Body of pancreas (tissue), 4 donors: ENCODE measurements around the gene IGSF21. TPM values are rescaled to one million over a fixed set of nuclear protein-coding genes. Genes with fewer than 3 reads are reported as not detected.

Experiments used
- ATAC-seq: fragments of 150-250 bp; one replicate; pipeline ENCODE4 v1.9.1; 2016
- DNase-seq, 4 donors: peaks; one replicate each; pipeline ENCODE4 v3.0.0-alpha.2; 2019
- H3K27ac ChIP-seq, 4 donors: fragments of 200-600 bp; sonication (generic); 1 replicate in 3 of 4; 2 replicates in 1 of 4; pipeline versions ENCODE4 v1.5.1 to v1.6.1; 2016 to 2019; ENCODE audit warnings: mild to moderate bottlenecking in 1 of 4, mixed read lengths in 1 of 4, moderate library complexity in 1 of 4
- H3K27me3 ChIP-seq, 2 donors: fragments of 200-600 bp; sonication (generic); one replicate each; pipeline ENCODE4 v1.6.0; 2016; ENCODE audit warnings: mild to moderate bottlenecking in 1 of 2
- H3K36me3 ChIP-seq, 2 donors: fragments of 200-600 bp; sonication (generic); replicated peaks in 1 of 2; 2 replicates each; pipeline ENCODE4 v1.5.1; 2016; ENCODE audit warnings: low read depth in 2 of 2; ENCODE audit not compliant: insufficient read depth in 1 of 2
- H3K4me1 ChIP-seq: fragments of 200-600 bp; sonication (generic); one replicate; pipeline ENCODE4 v1.6.0; 2016
- H3K4me3 ChIP-seq, 2 donors: fragments of 200-600 bp; sonication (generic); 1 replicate in 1 of 2; 2 replicates in 1 of 2; pipeline ENCODE4 v1.5.1; 2016 to 2019
- H3K9me3 ChIP-seq, 3 donors: fragments of 200-600 bp; sonication (generic); 1 replicate in 2 of 3; 2 replicates in 1 of 3; pipeline ENCODE4 v1.5.1; 2016
- CTCF ChIP-seq, 7 experiments: fragments of 450-650 bp in 4 of 7; fragments of 200-600 bp in 3 of 7; sonication (generic) in 3 of 7; IDR thresholded peaks; one replicate each; pipeline ENCODE4 v1.5.1; 2016 to 2019; ENCODE audit warnings: antibody characterized with exemption in 7 of 7
- POLR2A ChIP-seq, 3 donors: fragments of 450-650 bp; IDR thresholded peaks; one replicate each; pipeline ENCODE4 v1.6.1; 2016; ENCODE audit warnings: antibody characterized with exemption in 3 of 3, mild to moderate bottlenecking in 2 of 3
- WGBS, 2 donors: methylation state at CpG; one replicate each; pipeline ENCODE4 v1.1.5; 2017; 5-methylcytosine and 5-hydroxymethylcytosine counted together
- intact Hi-C: fragments of 100-400 bp; cut with DNase I; formaldehyde crosslinking; loops from one replicate; pipeline ENCODE4 v1.15.1; 2023
- total RNA-seq, 2 donors: library from RNA; depleted of rRNA; stranded (reverse); fragments of >200 nt; gene quantifications; one replicate each; pipeline ENCODE4 v1.1.0, GENCODE V29; 2016

IGSF21 gene
- total RNA-seq, 2 donors from 2014 or later: 0.33 to 2.1 TPM

GRCh38 chr1:18339161-18339560 lies 231.6 kb downstream of the IGSF21 start:
- intact Hi-C loops: no loop called here
- no peak for ATAC-seq
- Histone ChIP-seq H3K27ac (no peak overlapping the region), H3K4me3 (no peak overlapping the region), H3K4me1 (no peaks in the 10 kb centered on the region), H3K27me3 (no peaks in the 10 kb centered on the region), H3K36me3 (no peaks in the 10 kb centered on the region), H3K9me3 (no peaks in the 10 kb centered on the region)
- 62 to 72% methylated on average over 10 to 11 of the region's 11 CpGs for WGBS, 2 donors
- DNase-seq: no peak
- TF ChIP-seq POLR2A (IDR thresholded peaks at IDR 0.05) (no peak), CTCF (IDR thresholded peaks at IDR 0.05) (no peak)

GRCh38 chr1:18340158-18340764 lies 232.7 kb downstream of the IGSF21 start:
- ATAC-seq (no peak), DNase-seq (no peak)
- Histone ChIP-seq H3K27ac (no peak overlapping the region), H3K27me3 (no peaks in the 10 kb centered on the region), H3K4me1 (no peaks in the 10 kb centered on the region), H3K4me3 (no peak overlapping the region), H3K36me3 (no peaks in the 10 kb centered on the region), H3K9me3 (no peaks in the 10 kb centered on the region)
- TF ChIP-seq CTCF (IDR thresholded peaks at IDR 0.05): no peak
- no peak for TF ChIP-seq POLR2A (IDR thresholded peaks at IDR 0.05)
- WGBS, 2 donors: 38 to 48% methylated on average over 2 of the region's 2 CpGs
- intact Hi-C loops: no loop called here

- TF ChIP-seq CTCF (IDR thresholded peaks at IDR 0.05): no peak
- TF ChIP-seq POLR2A (IDR thresholded peaks at IDR 0.05): no peak
- Histone ChIP-seq H3K4me1 (no peaks in the 10 kb centered on the region), H3K27ac (no peak overlapping the region), H3K36me3 (no peaks in the 10 kb centered on the region), H3K9me3 (no peaks in the 10 kb centered on the region), H3K27me3 (no peaks in the 10 kb centered on the region), H3K4me3 (no peak overlapping the region)
- intact Hi-C loops: no loop called here
- ATAC-seq: no peak
- WGBS, 2 donors: 53 to 63% methylated on average over 2 of the region's 2 CpGs
- no peak for DNase-seq
Observed at GRCh38 chr1:18340787-18341186, 233.2 kb downstream of the IGSF21 start.

- Histone ChIP-seq H3K4me3 (no peak overlapping the region), H3K27me3 (no peaks in the 10 kb centered on the region), H3K9me3 (no peaks in the 10 kb centered on the region), H3K4me1 (no peaks in the 10 kb centered on the region), H3K36me3 (no peaks in the 10 kb centered on the region), H3K27ac (no peak overlapping the region)
- ATAC-seq (no peak), DNase-seq (no peak)
- WGBS, 2 donors: 62 to 72% methylated on average over 5 of the region's 5 CpGs
- intact Hi-C loops: no loop called here
- TF ChIP-seq POLR2A (IDR thresholded peaks at IDR 0.05) (no peak), CTCF (IDR thresholded peaks at IDR 0.05) (no peak)
Observed at GRCh38 chr1:18341291-18342069, 233.9 kb downstream of the IGSF21 start.
